GM19324 (cell line): ENCODE measurements around the gene ADARB2.
"Not testable (repeated sequence)": the region's sequence is repeated elsewhere in the genome, so short reads cannot be mapped to it uniquely, and the experiment has no call there.

Source experiments
- ATAC-seq: cut with Tn5 transposase; IDR thresholded peaks from one replicate; pipeline ENCODE4 v1.9.1; 2021; ENCODE audit warnings: mild to moderate bottlenecking, moderate library complexity; ENCODE audit not compliant: unreplicated experiment, low FRiP score

ADARB2 gene

DNA sequence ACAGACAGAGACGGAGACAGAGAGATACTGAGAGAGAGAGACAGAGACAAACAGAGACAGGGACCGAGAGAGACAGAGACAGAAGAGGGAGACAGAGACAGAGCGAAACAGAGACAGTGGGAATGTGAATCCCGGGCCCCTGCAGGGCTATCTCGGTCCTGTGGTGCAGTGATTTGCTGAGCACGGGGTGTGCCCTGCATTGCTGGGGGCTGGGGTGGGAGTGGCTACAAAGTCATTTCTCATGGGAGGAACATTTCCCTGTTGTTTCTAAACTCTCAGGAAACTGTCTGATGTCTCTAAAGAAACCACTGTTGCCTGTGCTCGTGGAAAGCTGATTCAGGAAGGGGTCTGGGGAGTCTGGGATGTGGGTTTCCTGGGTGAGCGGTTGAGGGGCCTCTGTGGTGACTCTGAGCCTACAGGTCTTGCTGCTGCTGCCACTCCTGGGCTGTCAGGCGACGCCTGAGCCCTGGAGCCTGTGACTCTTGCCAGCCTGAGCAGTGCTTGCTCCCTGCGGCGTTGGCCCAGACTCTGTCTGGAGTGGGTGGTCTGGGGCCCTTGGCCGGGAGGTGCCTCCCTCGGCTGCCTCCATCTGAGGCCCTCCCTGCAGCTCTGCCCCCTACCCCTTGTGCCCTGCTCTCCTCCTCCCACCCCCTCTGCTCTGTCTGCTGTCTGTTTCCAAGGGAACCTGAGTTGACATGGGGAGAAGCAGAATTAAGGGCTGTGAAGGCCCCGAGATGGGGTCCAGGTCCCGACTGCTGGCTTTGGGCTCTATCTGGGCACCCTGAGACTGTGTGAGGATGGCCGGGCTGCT, 389.2 kb downstream of the ADARB2 start:
- ATAC-seq = no peak

GRCh38 chr10:1347525-1347924, 389.8 kb downstream of the ADARB2 start:
- ATAC-seq = no peak

GRCh38 chr10:1346201-1346600, 391.1 kb downstream of the ADARB2 start:
- no peak for ATAC-seq

DNA sequence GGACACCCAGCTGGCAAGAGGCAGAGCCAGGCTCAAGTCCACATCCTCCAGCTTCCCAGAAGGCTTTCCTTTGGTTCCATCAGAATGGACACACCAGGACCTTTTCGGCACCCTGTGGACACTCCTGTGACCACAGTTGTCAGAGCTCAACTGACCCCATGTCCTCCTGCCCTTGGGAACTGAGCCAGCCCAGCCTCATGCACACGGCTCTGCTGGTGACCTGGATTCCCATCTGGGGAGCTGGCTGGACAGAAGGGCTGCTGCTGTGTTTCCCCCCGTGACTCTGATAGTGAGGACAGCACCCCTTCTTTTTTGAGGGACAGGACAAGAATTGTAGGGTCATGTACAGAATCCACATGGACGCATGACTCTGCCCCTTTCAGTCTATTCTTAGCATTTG, 392.0 kb downstream of the ADARB2 start:
- no peak for ATAC-seq

DNA sequence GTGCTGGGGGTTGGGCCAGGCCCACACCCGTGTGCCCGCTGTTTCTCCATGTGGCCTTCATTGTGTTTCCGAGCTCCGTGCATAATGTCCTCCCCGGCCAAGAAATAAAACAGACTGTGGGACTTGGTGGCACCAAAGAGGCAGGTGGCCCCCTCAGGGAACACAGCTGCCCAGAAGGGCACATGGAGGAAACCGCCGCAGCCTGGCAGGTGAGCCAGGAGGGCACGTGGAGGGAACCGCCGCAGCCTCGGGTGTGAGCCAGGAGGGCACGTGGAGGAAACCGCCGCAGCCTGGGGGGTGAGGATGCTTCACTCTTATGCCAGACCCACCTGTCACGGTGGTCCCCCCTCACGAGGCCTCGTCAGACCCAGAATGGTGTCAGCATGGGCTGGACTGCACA, 392.5 kb downstream of the ADARB2 start:
- no peak for ATAC-seq

DNA sequence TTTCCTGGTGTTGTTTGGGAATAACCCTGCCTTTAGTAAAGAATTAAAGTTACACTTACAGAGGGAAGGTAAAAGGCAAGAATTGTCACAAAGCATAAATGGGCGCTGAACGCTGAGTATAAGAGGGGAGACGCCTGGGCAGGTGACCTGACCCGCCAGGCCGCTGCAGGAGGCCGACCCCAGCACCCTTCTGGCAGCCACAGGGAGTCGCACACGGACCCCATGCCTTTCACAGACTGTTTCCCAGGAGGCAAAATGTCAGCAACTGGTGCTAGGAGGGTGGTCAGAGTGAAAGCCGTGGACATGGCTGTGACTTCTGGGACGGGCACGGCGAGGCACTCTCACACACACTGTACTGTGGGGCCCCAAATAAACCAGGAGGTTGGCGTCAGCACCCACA, 392.9 kb downstream of the ADARB2 start:
- ATAC-seq = no peak

- no peak for ATAC-seq
Measured at GRCh38 chr10:1343176-1343575, 394.1 kb downstream of the ADARB2 start.

- not testable (repeated sequence) for ATAC-seq
Measured at GRCh38 chr10:1341052-1341451, 396.3 kb downstream of the ADARB2 start.

- no peak for ATAC-seq
Measured at GRCh38 chr10:1339396-1339795, 397.9 kb downstream of the ADARB2 start.

- no peak for ATAC-seq
Measured at GRCh38 chr10:1335642-1336041, 401.7 kb downstream of the ADARB2 start.

GRCh38 chr10:1333981-1334380, 403.3 kb downstream of the ADARB2 start:
- ATAC-seq = no peak

GRCh38 chr10:1331560-1331959, 405.8 kb downstream of the ADARB2 start:
- no peak for ATAC-seq

- ATAC-seq = no peak
Measured at GRCh38 chr10:1329622-1330021, 407.7 kb downstream of the ADARB2 start.

DNA sequence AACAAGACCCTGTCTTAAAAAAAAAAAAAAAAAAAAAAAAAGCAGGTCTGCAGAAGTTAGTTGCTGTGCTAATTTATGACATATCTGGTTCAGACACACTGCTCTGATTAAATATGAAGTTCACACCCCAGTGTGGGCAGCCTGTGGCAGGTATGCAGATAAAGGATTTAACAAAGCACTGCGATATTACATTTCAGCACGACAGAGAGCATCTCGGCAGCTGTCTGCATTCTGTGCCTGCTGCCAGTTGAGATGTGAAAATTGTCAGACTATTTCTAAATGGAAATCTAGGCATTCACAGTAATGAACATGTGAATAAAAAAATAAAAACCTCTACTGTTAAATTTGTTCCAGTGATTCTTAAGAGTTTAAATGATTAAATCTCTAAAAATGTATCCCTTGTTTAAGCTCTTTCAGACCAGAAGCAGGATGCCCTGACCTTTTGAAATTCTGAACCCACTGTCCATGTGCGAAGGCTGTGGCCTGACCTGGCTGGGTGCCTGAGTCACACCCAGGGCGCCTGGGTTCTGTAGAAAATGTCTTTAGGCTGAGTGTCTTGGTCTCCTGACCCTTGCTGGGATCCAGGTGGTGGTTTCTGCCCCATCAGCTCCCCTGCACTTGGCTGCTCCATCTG, 408.2 kb downstream of the ADARB2 start:
- ATAC-seq = no peak

GRCh38 chr10:1328161-1328823, 409.0 kb downstream of the ADARB2 start:
- no peak for ATAC-seq

DNA sequence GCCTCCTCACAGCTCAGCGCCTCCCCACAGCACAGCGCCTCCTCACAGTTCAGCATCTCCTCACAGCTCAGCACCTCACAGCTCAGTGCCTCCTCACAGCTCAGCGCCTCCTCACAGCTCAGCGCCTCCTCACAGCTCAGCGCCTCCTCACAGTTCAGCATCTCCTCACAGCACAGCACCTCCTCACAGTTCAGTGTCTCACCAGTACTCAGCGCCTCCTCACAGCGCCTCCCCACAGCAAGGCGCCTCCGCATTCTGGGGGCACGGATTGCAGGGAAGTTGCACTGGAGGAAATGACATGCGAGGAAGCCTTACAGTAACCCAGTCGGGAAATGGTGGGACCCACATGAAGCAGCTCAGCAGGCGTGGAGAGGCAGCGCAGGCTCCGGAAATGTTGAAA, 409.6 kb downstream of the ADARB2 start:
- ATAC-seq = no peak

DNA sequence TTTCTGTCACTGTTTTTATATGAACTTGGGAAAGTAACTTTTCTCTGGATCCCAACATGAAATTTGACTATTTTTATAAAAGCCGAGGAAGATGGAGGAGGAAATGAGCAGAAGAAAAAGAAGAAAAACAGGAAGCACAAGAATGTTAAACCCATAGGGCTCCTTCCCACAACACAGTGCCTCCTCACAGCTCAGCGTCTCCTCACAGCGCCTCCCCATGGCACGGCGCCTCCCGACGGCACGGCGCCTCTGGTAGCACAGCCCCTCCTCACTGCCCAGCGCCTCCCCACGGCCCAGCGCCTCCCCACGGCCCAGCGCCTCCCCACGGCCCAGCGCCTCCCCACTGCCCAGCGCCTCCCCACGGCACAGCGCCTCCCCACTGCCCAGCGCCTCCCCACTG, 410.8 kb downstream of the ADARB2 start:
- ATAC-seq = not testable (repeated sequence)

- no peak for ATAC-seq
Measured at GRCh38 chr10:1324903-1325302, 412.4 kb downstream of the ADARB2 start.

DNA sequence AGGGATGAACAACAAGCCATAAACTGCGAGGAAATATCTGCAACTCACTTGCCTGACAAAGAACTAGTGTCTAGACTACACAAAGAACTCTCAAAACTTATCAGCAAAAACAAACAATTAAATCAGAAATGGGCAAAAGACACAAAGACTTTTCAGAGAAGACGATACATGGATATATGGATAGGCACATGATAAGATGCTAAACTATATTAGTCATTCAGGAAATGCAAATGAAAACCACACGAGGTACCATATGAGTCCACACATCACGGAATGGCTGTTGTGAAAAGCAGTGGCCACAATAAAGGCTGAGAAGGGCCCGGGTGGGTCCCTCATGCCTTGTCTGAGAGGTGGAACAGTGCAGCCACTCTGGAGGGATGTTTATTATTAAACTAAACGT, 413.4 kb downstream of the ADARB2 start:
- ATAC-seq = no peak

DNA sequence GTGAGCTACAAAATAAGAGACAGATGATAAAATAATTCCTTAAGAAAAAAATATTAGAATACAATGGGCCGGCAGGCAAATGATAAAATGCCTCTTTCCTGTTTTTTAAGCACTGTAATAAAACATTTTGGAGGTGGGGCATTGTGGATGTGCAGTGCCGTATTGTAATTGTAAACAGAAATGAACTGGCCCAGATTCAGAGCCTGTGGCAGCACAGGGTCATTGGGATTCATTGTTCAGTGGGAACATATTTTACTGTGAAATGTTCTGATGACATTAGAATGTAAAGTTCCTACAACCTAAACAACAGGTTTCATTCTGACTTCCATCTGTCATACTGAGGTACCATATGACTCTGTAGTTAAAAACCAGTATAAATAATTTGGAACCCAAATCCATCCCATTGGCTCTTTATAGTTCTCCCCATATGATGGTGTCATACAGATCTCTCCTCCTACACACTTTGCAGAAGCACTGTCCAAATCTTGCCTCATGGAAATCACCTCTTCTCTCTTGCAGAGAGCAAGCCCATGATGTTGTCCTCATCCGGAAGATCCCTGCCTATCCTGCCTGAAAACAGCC, 416.5 kb downstream of the ADARB2 start:
- ATAC-seq = no peak

- no peak for ATAC-seq
Measured at GRCh38 chr10:1316809-1317143, 420.5 kb downstream of the ADARB2 start.
